Osteoblast (primary cell): ENCODE results near the gene STARD3. TPM values are rescaled to one million over a fixed set of nuclear protein-coding genes. Genes with fewer than 3 reads are reported as not detected.

Experiments
- DNase-seq: peaks from one replicate; pipeline ENCODE4 v3.0.0; 2011; ENCODE audit warnings: low spot score, mixed read lengths; ENCODE audit not compliant: insufficient read length; ENCODE audit errors: missing footprints
- H2AFZ ChIP-seq: 2 replicates; pipeline ENCODE4 v1.6.0; 2011; ENCODE audit warnings: mild to moderate bottlenecking, low read length
- H3K27ac ChIP-seq: 2 replicates; pipeline ENCODE4 v1.5.1; 2011; ENCODE audit warnings: mild to moderate bottlenecking, low read depth, low read length, moderate library complexity
- H3K27me3 ChIP-seq: 2 replicates; pipeline ENCODE4 v1.6.0; 2012; ENCODE audit warnings: mild to moderate bottlenecking, control low read depth, inconsistent platforms, low read length, moderate library complexity; ENCODE audit not compliant: insufficient read depth
- H3K36me3 ChIP-seq: 2 replicates; pipeline ENCODE4 v1.5.1; 2011; ENCODE audit warnings: mild to moderate bottlenecking, low read length, control low read depth, moderate library complexity; ENCODE audit not compliant: insufficient read depth
- H3K4me1 ChIP-seq: 2 replicates; pipeline ENCODE4 v1.5.1; 2011; ENCODE audit warnings: mild to moderate bottlenecking, low read length, control low read depth, moderate library complexity; ENCODE audit not compliant: insufficient read depth
- H3K4me2 ChIP-seq: 2 replicates; pipeline ENCODE4 v1.6.0; 2011; ENCODE audit warnings: mild to moderate bottlenecking, low read length; ENCODE audit not compliant: insufficient read depth
- H3K4me3 ChIP-seq: fragments of 200-600 bp; sonication (generic); 3 replicates; pipeline ENCODE4 v1.5.1; 2012; ENCODE audit warnings: mild to moderate bottlenecking, low read length, inconsistent platforms; ENCODE audit not compliant: insufficient read depth
- H3K79me2 ChIP-seq: 2 replicates; pipeline ENCODE4 v1.6.0; 2012; ENCODE audit warnings: mild to moderate bottlenecking, low read length, control low read depth, inconsistent platforms; ENCODE audit not compliant: insufficient read depth
- H3K9me3 ChIP-seq: 2 replicates; pipeline ENCODE4 v1.5.1; 2011; ENCODE audit warnings: low read depth, low read length, control low read depth
- H4K20me1 ChIP-seq: 2 replicates; pipeline ENCODE4 v1.6.0; 2012; ENCODE audit warnings: mild to moderate bottlenecking, low read length, control low read depth; ENCODE audit not compliant: insufficient read depth
- CTCF ChIP-seq: IDR thresholded peaks from 2 replicates; pipeline ENCODE4 v1.5.1; 2011; ENCODE audit warnings: mild to moderate bottlenecking, low read depth, low read length, moderate library complexity; ENCODE audit errors: extremely low read depth
- total RNA-seq: library from RNA; depleted of rRNA; stranded (reverse); fragments of >200 nt; gene quantifications from 2 replicates; pipeline ENCODE4 v1.2.3, GENCODE V29; 2012

STARD3 gene
- total RNA-seq, 1 donor: 35.8 TPM

- no peak overlapping the region for H3K27ac ChIP-seq
- peak; percentile 61 for TF ChIP-seq CTCF
- H3K4me3 ChIP-seq: no peak overlapping the region
- H3K27me3 ChIP-seq: peaks cover 49% of the 10 kb centered on the region
- H3K36me3 ChIP-seq: no peaks in the 10 kb centered on the region
- H3K4me1 ChIP-seq: no peaks in the 10 kb centered on the region
- no peaks in the 10 kb centered on the region for H3K9me3 ChIP-seq
- H3K4me2 ChIP-seq: peak overlapping the region; percentile 28
- no peak overlapping the region for H2AFZ ChIP-seq
- peaks cover 7% of the 10 kb centered on the region for H4K20me1 ChIP-seq
- no peaks in the 10 kb centered on the region for H3K79me2 ChIP-seq
- DNase-seq: peak; percentile 95
Measured at GRCh38 chr17:39671651-39672521, 34.9 kb downstream of the STARD3 start.

GRCh38 chr17:39672522-39673334 is 35.8 kb downstream of the STARD3 start:
- Histone ChIP-seq H3K79me2 (no peaks in the 10 kb centered on the region), H3K36me3 (no peaks in the 10 kb centered on the region), H4K20me1 (peaks cover 8% of the 10 kb centered on the region), H3K9me3 (no peaks in the 10 kb centered on the region), H3K4me3 (no peak overlapping the region), H3K27me3 (peaks cover 41% of the 10 kb centered on the region), H2AFZ (no peak overlapping the region), H3K4me1 (no peaks in the 10 kb centered on the region), H3K27ac (no peak overlapping the region), H3K4me2 (no peak overlapping the region)
- no peak for TF ChIP-seq CTCF
- DNase-seq: peak; percentile 84

GRCh38 chr17:39673335-39674081 is 36.6 kb downstream of the STARD3 start:
- TF ChIP-seq CTCF: no peak
- Histone ChIP-seq H3K36me3 (no peaks in the 10 kb centered on the region), H2AFZ (no peak overlapping the region), H3K9me3 (no peaks in the 10 kb centered on the region), H3K4me3 (no peak overlapping the region), H3K79me2 (no peaks in the 10 kb centered on the region), H3K4me1 (no peaks in the 10 kb centered on the region), H4K20me1 (peaks cover 8% of the 10 kb centered on the region), H3K27me3 (peaks cover 36% of the 10 kb centered on the region), H3K4me2 (no peak overlapping the region), H3K27ac (no peak overlapping the region)
- DNase-seq: no peak
